IMR-90 (cell line): Measurements from ENCODE around the gene SERPINA5. TPM values are rescaled to one million over a fixed set of nuclear protein-coding genes. Genes with fewer than 3 reads are reported as not detected.

Experiments used
- ATAC-seq: fragments of 200-7000 bp; cut with Tn5 transposase; 2 replicates; pipeline ENCODE4 v1.9.1; 2020; ENCODE audit warnings: low read depth, mild to moderate bottlenecking, moderate library complexity
- BruUV-seq: library from RNA; stranded (reverse); fragments of 400-500 nt; replicated peaks from 2 replicates; lab custom pipeline; 2021; lab: Mats Ljungman, UMichigan
- CTCF ChIA-PET: fragments of 300-600 bp; formaldehyde crosslinking; extraction: SDS; loops from one replicate; lab custom pipeline; 2021; ENCODE audit warnings: antibody characterized with exemption; lab: Yijun Ruan, JAX
- POLR2A ChIA-PET: fragments of 300-600 bp; sonication (Branson Sonifier 250); formaldehyde crosslinking; loops from one replicate; lab custom pipeline; 2022; ENCODE audit warnings: antibody characterized with exemption; ENCODE audit not compliant: unreplicated experiment; lab: Charles Lee
- DNase-seq: peaks from one replicate; pipeline ENCODE4 v3.0.0; 2013
- H2AFZ ChIP-seq: replicated peaks from 2 replicates; pipeline ENCODE3; 2013; ENCODE audit warnings: low read length, mild to moderate bottlenecking; ENCODE audit not compliant: poor library complexity
- H2AK5ac ChIP-seq: 2 replicates; pipeline ENCODE4 v1.6.1; 2013; ENCODE audit warnings: low read depth, low read length, inconsistent platforms
- H2AK9ac ChIP-seq: replicated peaks from 2 replicates; pipeline ENCODE3; 2013; ENCODE audit warnings: mild to moderate bottlenecking, low read depth, low read length, moderate library complexity; ENCODE audit not compliant: poor library complexity
- H2BK120ac ChIP-seq: 2 replicates; pipeline ENCODE4 v1.6.1; 2013; ENCODE audit warnings: low read depth, low read length, inconsistent platforms
- H2BK15ac ChIP-seq: 3 replicates; pipeline ENCODE4 v1.6.1; 2013; ENCODE audit warnings: low read depth, low read length, inconsistent platforms
- H2BK20ac ChIP-seq: 2 replicates; pipeline ENCODE4 v1.6.1; 2013; ENCODE audit warnings: low read depth, mild to moderate bottlenecking, inconsistent platforms, low read length, moderate library complexity
- H2BK5ac ChIP-seq: 2 replicates; pipeline ENCODE4 v1.6.1; 2013; ENCODE audit warnings: mild to moderate bottlenecking, low read depth, low read length, inconsistent platforms; ENCODE audit not compliant: poor library complexity, severe bottlenecking
- H3K14ac ChIP-seq: replicated peaks from 2 replicates; pipeline ENCODE4 v1.6.1; 2013; ENCODE audit warnings: low read depth, low read length, inconsistent platforms
- H3K18ac ChIP-seq: 2 replicates; pipeline ENCODE4 v1.6.1; 2013; ENCODE audit warnings: low read depth, low read length, control low read depth
- H3K23ac ChIP-seq: 2 replicates; pipeline ENCODE4 v1.6.1; 2013; ENCODE audit warnings: low read depth, low read length, inconsistent platforms
- H3K27ac ChIP-seq: 2 replicates; pipeline ENCODE4 v1.5.1; 2013; ENCODE audit warnings: mild to moderate bottlenecking, control low read depth, low read length; ENCODE audit not compliant: insufficient read depth
- H3K27me3 ChIP-seq: 2 replicates; pipeline ENCODE4 v1.6.1; 2013; ENCODE audit warnings: low read length; ENCODE audit not compliant: control insufficient read depth, insufficient read depth
- H3K36me3 ChIP-seq: 2 replicates; pipeline ENCODE4 v1.6.1; 2013; ENCODE audit warnings: low read length, mixed read lengths; ENCODE audit not compliant: control insufficient read depth, insufficient read depth
- H3K4ac ChIP-seq: 2 replicates; pipeline ENCODE4 v1.6.1; 2013; ENCODE audit warnings: low read depth, low read length, inconsistent platforms
- H3K4me1 ChIP-seq: 2 replicates; pipeline ENCODE4 v1.6.1; 2013; ENCODE audit warnings: low read length, mixed read lengths; ENCODE audit not compliant: control insufficient read depth, insufficient read depth
- H3K4me2 ChIP-seq: 2 replicates; pipeline ENCODE4 v1.6.1; 2013; ENCODE audit warnings: low read depth, mild to moderate bottlenecking, control low read depth, low read length, moderate library complexity
- H3K4me3 ChIP-seq: 2 replicates; pipeline ENCODE4 v1.5.1; 2013; ENCODE audit warnings: low read depth, mild to moderate bottlenecking, control low read depth, low read length, moderate library complexity; ENCODE audit not compliant: insufficient read depth
- H3K56ac ChIP-seq: 2 replicates; pipeline ENCODE4 v1.6.1; 2013; ENCODE audit warnings: low read length, inconsistent platforms; ENCODE audit not compliant: insufficient read depth; ENCODE audit errors: extremely low read depth
- H3K79me1 ChIP-seq, 2 experiments: 2 replicates each; pipeline ENCODE4 v1.6.1; 2013; ENCODE audit warnings: low read length in 2 of 2, inconsistent platforms in 1 of 2, low read depth in 1 of 2
- H3K9ac ChIP-seq: 2 replicates; pipeline ENCODE4 v1.6.1; 2013; ENCODE audit warnings: low read depth, low read length, control low read depth
- H3K9me1 ChIP-seq: 2 replicates; pipeline ENCODE4 v1.6.1; 2013; ENCODE audit warnings: low read length, inconsistent platforms; ENCODE audit not compliant: insufficient read depth
- H3K9me3 ChIP-seq: 2 replicates; pipeline ENCODE4 v1.6.1; 2013; ENCODE audit warnings: low read length; ENCODE audit not compliant: control insufficient read depth, insufficient read depth
- H4K20me1 ChIP-seq: 2 replicates; pipeline ENCODE4 v1.6.1; 2013; ENCODE audit warnings: low read length, inconsistent platforms; ENCODE audit not compliant: insufficient read depth
- H4K5ac ChIP-seq: 2 replicates; pipeline ENCODE4 v1.6.1; 2013; ENCODE audit warnings: mild to moderate bottlenecking, low read depth, low read length, control low read depth
- H4K8ac ChIP-seq, 2 experiments: 2 replicates each; pipeline ENCODE4 v1.6.1; 2013; ENCODE audit warnings: low read depth in 2 of 2, low read length in 2 of 2, control low read depth in 1 of 2, inconsistent platforms in 1 of 2
- H4K91ac ChIP-seq: 2 replicates; pipeline ENCODE4 v1.6.1; 2013; ENCODE audit warnings: low read depth, low read length, inconsistent platforms; ENCODE audit not compliant: insufficient read depth
- FOS ChIP-seq: fragments of 150-350 bp; IDR thresholded peaks from 2 replicates; pipeline ENCODE4 v1.6.1; 2016; ENCODE audit warnings: low read depth, low read length
- MAFK ChIP-seq: IDR thresholded peaks from 2 replicates; pipeline ENCODE4 v1.6.1; 2012; ENCODE audit warnings: low read depth, low read length, improper control_type of control experiment
- NFE2L2 ChIP-seq: fragments of 150-350 bp; IDR thresholded peaks from 2 replicates; pipeline ENCODE4 v1.6.1; 2016; ENCODE audit warnings: low read depth, mild to moderate bottlenecking, low read length
- RFX5 ChIP-seq: IDR thresholded peaks from 2 replicates; pipeline ENCODE4 v1.8.0; 2012; ENCODE audit warnings: low read depth, mild to moderate bottlenecking, low read length, moderate library complexity
- WGBS, 2 experiments: methylation state at CpG; one replicate each; pipeline versions ENCODE4 v1.1.5 to v1.1.7; 2013; ENCODE audit warnings: missing lambda C conversion rate in 2 of 2; ENCODE audit not compliant: insufficient read length in 1 of 2; ENCODE audit errors: extremely low coverage in 2 of 2; 5-methylcytosine and 5-hydroxymethylcytosine counted together
- dilution Hi-C: fragments of 300-500 bp; cut with HindIII; formaldehyde crosslinking; loops from one replicate; pipeline ENCODE4 v1.14.3; 2018; ENCODE audit warnings: low sequenced_read_pairs; ENCODE audit not compliant: unreplicated experiment
- in situ Hi-C: fragments of 300-500 bp; cut with MboI; formaldehyde crosslinking; loops from 3 replicates; pipeline ENCODE4 v1.14.3; 2019; ENCODE audit warnings: low sequenced_read_pairs, inconsistent platforms, mixed read lengths
- intact Hi-C: fragments of 100-400 bp; cut with micrococcal nuclease; formaldehyde crosslinking; loops from 2 replicates; pipeline ENCODE4 v1.10.0; 2022
- polyA plus RNA-seq, 3 experiments: library from polyadenylated mRNA; depleted of rRNA; stranded (reverse); fragments of >200 nt; gene quantifications; 2 replicates each; pipeline ENCODE4 v1.2.3, GENCODE V29; 2012; ENCODE audit warnings: low replicate concordance in 1 of 3
- total RNA-seq: library from RNA; depleted of rRNA; stranded (reverse); fragments of >200 nt; gene quantifications from 2 replicates; pipeline ENCODE4 v1.2.3, GENCODE V29; 2012

Gene SERPINA5
- total and polyA plus RNA-seq, 2 of the 4 experiments (the other 2 are of a cell fraction), result not detected

DNA sequence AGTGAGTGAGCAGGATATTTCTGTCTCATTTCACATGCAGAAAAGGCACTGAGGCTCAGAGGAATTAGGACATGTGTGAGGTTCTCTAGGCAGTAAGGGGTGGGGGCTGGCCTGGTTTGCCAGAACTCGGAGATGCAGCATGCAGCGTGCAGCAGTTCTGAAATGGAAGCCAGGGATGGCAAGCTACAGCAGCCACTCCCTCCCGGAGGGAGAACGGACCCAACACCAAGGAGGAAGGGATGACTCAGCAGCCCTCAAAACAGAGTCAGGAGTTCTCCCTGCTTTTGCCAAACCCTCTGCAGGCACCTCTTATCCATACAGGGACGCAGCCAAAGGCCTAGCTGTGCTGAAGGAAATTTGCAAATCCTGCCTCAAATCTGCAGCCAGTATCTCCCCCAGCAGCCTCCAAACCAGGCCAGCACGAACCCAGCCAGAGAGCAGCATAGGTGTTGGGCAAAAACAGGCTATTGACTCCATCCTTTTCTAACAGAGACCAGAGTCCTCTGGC is 20.7 kb downstream of the SERPINA5 start:
- dilution Hi-C loops, result no loop called here
- H3K36me3 ChIP-seq, result no peaks in the 10 kb centered on the region
- peak; percentile 89 for DNase-seq

More for the DNA sequence above, 20.7 kb downstream of the SERPINA5 start:
- H2AFZ ChIP-seq, result peak overlapping the region; percentile 82
- in situ Hi-C loops (no loop called here), intact Hi-C loops (loop anchor here (5.0 kb wide), 2 partner anchors 65 to 930 kb away; no protein-coding TSS in a partner anchor)
- TF ChIP-seq RFX5, result no peak
- TF ChIP-seq NFE2L2, result peak; percentile 93
- TF ChIP-seq FOS, result peak; percentile 56; the same call in 1 of the 2 replicates
- peak; percentile 72 for TF ChIP-seq MAFK
- no peak overlapping the region for H3K4me3 ChIP-seq
- H2BK20ac ChIP-seq, result peak overlapping the region; percentile 83
- H3K23ac ChIP-seq, result peak overlapping the region; percentile 58; the same call in 1 of the 2 replicates
- peak overlapping the region; percentile 91 for H3K4ac ChIP-seq
- H2AK9ac ChIP-seq, result peak overlapping the region; percentile 35
- H2BK15ac ChIP-seq, result peak overlapping the region; percentile 78; the same call in 1 of the 3 replicates
- peak; percentile 69 for ATAC-seq
- peak overlapping the region; percentile 64 for H3K9ac ChIP-seq
- 0% methylated on average over 2 of the region's 6 CpGs; no CpG with 5 or more reads in 1 of the 2 experiments for WGBS, 2 experiments
- H3K18ac ChIP-seq, result peak overlapping the region; percentile 85
- H2BK120ac ChIP-seq, result peak overlapping the region; percentile 85
- H2BK5ac ChIP-seq, result peak overlapping the region; percentile 70
- ChIA-PET CTCF (interaction anchor here (0.6 to 1.5 kb wide), 2 partner anchors 9 to 13 kb away, joined by 5 to 7 read pairs; no protein-coding TSS in a partner anchor), POLR2A (interaction anchor here (0.6 kb wide), 1 partner anchor 44 kb away, joined by 4 read pairs; no protein-coding TSS in a partner anchor)
- H3K9me3 ChIP-seq, result no peaks in the 10 kb centered on the region
- H4K20me1 ChIP-seq, result no peaks in the 10 kb centered on the region
- peak overlapping the region; percentile 26 to 94; a peak in 3 of 4 replicates for H4K8ac ChIP-seq
- H2AK5ac ChIP-seq, result peak overlapping the region; percentile 37
- no peaks in the 10 kb centered on the region; the same call in 1 of the 2 replicates for H3K27me3 ChIP-seq
- peak overlapping the region; percentile 92 for H4K5ac ChIP-seq
- H3K4me2 ChIP-seq, result peak overlapping the region; percentile 54; the same call in 1 of the 2 replicates
- peak overlapping the region; percentile 75 for H4K91ac ChIP-seq
- BruUV-seq, result no TSS peak
- peak overlapping the region; percentile 96; the same call in 1 of the 2 replicates for H3K27ac ChIP-seq
- peaks cover 20% of the 10 kb centered on the region for H3K4me1 ChIP-seq
- no peaks in the 10 kb centered on the region for H3K79me1 ChIP-seq
- peak overlapping the region; percentile 13; the same call in 1 of the 2 replicates for H3K56ac ChIP-seq
- H3K9me1 ChIP-seq, result peaks cover 7% of the 10 kb centered on the region; the same call in 1 of the 2 replicates
- H3K14ac ChIP-seq, result no peak overlapping the region; the same call in 1 of the 2 replicates
